Osteocyte (in vitro differentiated cells): Measurements from ENCODE around the gene TFRC. TPM values are rescaled to one million over a fixed set of nuclear protein-coding genes. Genes with fewer than 3 reads are reported as not detected.
"Not testable (repeated sequence)": the region's sequence is repeated elsewhere in the genome, so short reads cannot be mapped to it uniquely, and the experiment has no call there.

Experiments used
- DNase-seq: peaks from one replicate; pipeline ENCODE4 v3.0.0; 2021; ENCODE audit warnings: mixed read lengths; ENCODE audit not compliant: unreplicated experiment; ENCODE audit errors: extremely low spot score
- H3K27ac Mint-ChIP-seq: one replicate; pipeline ENCODE4 v1.8.0; 2021; ENCODE audit warnings: mild to moderate bottlenecking, mixed read lengths; ENCODE audit not compliant: unreplicated experiment
- H3K27me3 Mint-ChIP-seq: one replicate; pipeline ENCODE4 v1.8.0; 2021; ENCODE audit warnings: mixed read lengths; ENCODE audit not compliant: unreplicated experiment
- H3K36me3 Mint-ChIP-seq: one replicate; pipeline ENCODE4 v1.8.0; 2021; ENCODE audit warnings: mixed read lengths; ENCODE audit not compliant: unreplicated experiment
- H3K4me1 Mint-ChIP-seq: one replicate; pipeline ENCODE4 v1.8.0; 2021; ENCODE audit warnings: mixed read lengths; ENCODE audit not compliant: unreplicated experiment
- H3K4me3 Mint-ChIP-seq: one replicate; pipeline ENCODE4 v1.8.0; 2021; ENCODE audit warnings: mild to moderate bottlenecking, moderate library complexity, mixed read lengths; ENCODE audit not compliant: unreplicated experiment
- H3K9me3 Mint-ChIP-seq: one replicate; pipeline ENCODE4 v1.8.0; 2021; ENCODE audit warnings: mixed read lengths; ENCODE audit not compliant: unreplicated experiment
- CTCF ChIP-seq: fragments of 200-600 bp; sonication (generic); IDR thresholded peaks from 2 replicates; pipeline ENCODE4 v1.5.0; 2021; ENCODE audit warnings: antibody characterized with exemption, mild to moderate bottlenecking, moderate library complexity
- total RNA-seq: library from RNA; stranded (reverse); gene quantifications from 2 replicates; pipeline ENCODE4 v1.2.1, GENCODE V29; 2021

TFRC gene
- total RNA-seq, 1 donor from 2014 or later: 84.6 TPM

- Mint-ChIP-seq H3K36me3 (no peaks in the 10 kb centered on the region), H3K4me3 (no peak overlapping the region), H3K4me1 (no peaks in the 10 kb centered on the region), H3K27me3 (peaks cover 8% of the 10 kb centered on the region), H3K27ac (no peak overlapping the region), H3K9me3 (no peaks in the 10 kb centered on the region)
- TF ChIP-seq CTCF: no peak
- DNase-seq: no peak
Measured at GRCh38 chr3:196115678-196116083, 33.8 kb upstream of the TFRC start.

- TF ChIP-seq CTCF: no peak
- Mint-ChIP-seq H3K4me1 (no peaks in the 10 kb centered on the region), H3K27ac (no peak overlapping the region), H3K27me3 (no peaks in the 10 kb centered on the region), H3K36me3 (no peaks in the 10 kb centered on the region), H3K4me3 (no peak overlapping the region), H3K9me3 (no peaks in the 10 kb centered on the region)
- no peak for DNase-seq
Measured at GRCh38 chr3:196111939-196112386, 30.1 kb upstream of the TFRC start.

GRCh38 chr3:196108075-196108743, 26.3 kb upstream of the TFRC start:
- H3K4me1 Mint-ChIP-seq: no peaks in the 10 kb centered on the region
- H3K36me3 Mint-ChIP-seq: no peaks in the 10 kb centered on the region
- H3K4me3 Mint-ChIP-seq: no peak overlapping the region
- DNase-seq: no peak
- no peaks in the 10 kb centered on the region for H3K27me3 Mint-ChIP-seq
- no peak overlapping the region for H3K27ac Mint-ChIP-seq
- no peaks in the 10 kb centered on the region for H3K9me3 Mint-ChIP-seq
- TF ChIP-seq CTCF: no peak

GRCh38 chr3:196104707-196105106, 22.8 kb upstream of the TFRC start:
- DNase-seq, H3K4me3 Mint-ChIP-seq, H3K36me3 Mint-ChIP-seq, H3K27me3 Mint-ChIP-seq, H3K4me1 Mint-ChIP-seq, H3K27ac Mint-ChIP-seq, H3K9me3 Mint-ChIP-seq: not testable (repeated sequence)

GRCh38 chr3:196098365-196098980, 16.6 kb upstream of the TFRC start:
- not testable (repeated sequence) for H3K4me3 Mint-ChIP-seq, H3K27ac Mint-ChIP-seq, H3K9me3 Mint-ChIP-seq, DNase-seq, H3K4me1 Mint-ChIP-seq, H3K36me3 Mint-ChIP-seq
- H3K27me3 Mint-ChIP-seq: peaks cover 13% of the 10 kb centered on the region

GRCh38 chr3:196097373-196098154, 15.7 kb upstream of the TFRC start:
- Mint-ChIP-seq H3K36me3 (no peaks in the 10 kb centered on the region), H3K27me3 (peaks cover 11% of the 10 kb centered on the region), H3K27ac (no peak overlapping the region), H3K4me3 (no peak overlapping the region), H3K9me3 (no peaks in the 10 kb centered on the region), H3K4me1 (no peaks in the 10 kb centered on the region)
- TF ChIP-seq CTCF: no peak
- no peak for DNase-seq
